H9 (cell line): ENCODE measurements around the gene CARM1. TPM values are rescaled to one million over a fixed set of nuclear protein-coding genes. Genes with fewer than 3 reads are reported as not detected.
A peak's percentile ranks its signal among the peaks of the same experiment; 100 is the strongest.

Source experiments
- DNase-seq: peaks from one replicate; pipeline ENCODE4 v3.0.0-alpha.2; 2017
- H2AFZ ChIP-seq: one replicate; pipeline ENCODE4 v1.6.1; 2013; ENCODE audit warnings: mild to moderate bottlenecking, low read length, control low read depth, moderate library complexity
- H2AK5ac ChIP-seq: 2 replicates; pipeline ENCODE4 v1.6.1; 2013; ENCODE audit warnings: low read length, control low read depth, mixed read lengths; ENCODE audit not compliant: insufficient read length
- H2BK120ac ChIP-seq: one replicate; pipeline ENCODE4 v1.6.1; 2013; ENCODE audit warnings: low read depth, mild to moderate bottlenecking, low read length, control low read depth, inconsistent platforms; ENCODE audit not compliant: poor library complexity, severe bottlenecking
- H2BK12ac ChIP-seq: 2 replicates; pipeline ENCODE4 v1.6.1; 2013; ENCODE audit warnings: low read length, control low read depth, mixed read lengths, low read depth; ENCODE audit not compliant: insufficient read length
- H2BK15ac ChIP-seq: 2 replicates; pipeline ENCODE4 v1.6.1; 2013; ENCODE audit warnings: low read depth, low read length, control low read depth
- H2BK20ac ChIP-seq: one replicate; pipeline ENCODE4 v1.6.1; 2013; ENCODE audit warnings: low read depth, mild to moderate bottlenecking, low read length, control low read depth, inconsistent platforms; ENCODE audit not compliant: poor library complexity, severe bottlenecking
- H2BK5ac ChIP-seq: 2 replicates; pipeline ENCODE4 v1.6.1; 2013; ENCODE audit warnings: low read length, control low read depth, mixed read lengths; ENCODE audit not compliant: insufficient read length
- H3K14ac ChIP-seq: 2 replicates; pipeline ENCODE4 v1.6.1; 2013; ENCODE audit warnings: low read length, control low read depth; ENCODE audit not compliant: insufficient read depth
- H3K18ac ChIP-seq: 2 replicates; pipeline ENCODE4 v1.6.1; 2013; ENCODE audit warnings: low read depth, mild to moderate bottlenecking, mixed read lengths, low read length, control low read depth; ENCODE audit not compliant: insufficient read length
- H3K23ac ChIP-seq: 2 replicates; pipeline ENCODE4 v1.6.1; 2013; ENCODE audit warnings: low read length, control low read depth, mixed read lengths, low read depth; ENCODE audit not compliant: insufficient read length
- H3K23me2 ChIP-seq: 2 replicates; pipeline ENCODE4 v1.6.1; 2013; ENCODE audit warnings: low read depth, mild to moderate bottlenecking, mixed read lengths, low read length, control low read depth; ENCODE audit not compliant: insufficient read length, poor library complexity, severe bottlenecking
- H3K27ac ChIP-seq: 2 replicates; pipeline ENCODE4 v1.5.1; 2013; ENCODE audit warnings: low read length, control low read depth, mixed read lengths, low read depth; ENCODE audit not compliant: insufficient read length
- H3K27me3 ChIP-seq: 2 replicates; pipeline ENCODE4 v1.6.1; 2013; ENCODE audit warnings: low read length, control low read depth, inconsistent platforms; ENCODE audit not compliant: insufficient read depth
- H3K4ac ChIP-seq: 2 replicates; pipeline ENCODE4 v1.6.1; 2013; ENCODE audit warnings: low read depth, mild to moderate bottlenecking, control low read depth, inconsistent platforms, low read length, moderate library complexity
- H3K4me1 ChIP-seq: 2 replicates; pipeline ENCODE4 v1.6.1; 2013; ENCODE audit warnings: low read length, control low read depth, inconsistent platforms; ENCODE audit not compliant: insufficient read depth
- H3K4me2 ChIP-seq: 2 replicates; pipeline ENCODE4 v1.6.1; 2013; ENCODE audit warnings: low read length, control low read depth, mixed read lengths; ENCODE audit not compliant: insufficient read length, insufficient read depth
- H3K56ac ChIP-seq: 2 replicates; pipeline ENCODE4 v1.6.1; 2013; ENCODE audit warnings: low read depth, mild to moderate bottlenecking, mixed read lengths, low read length, control low read depth; ENCODE audit not compliant: insufficient read length
- H3K79me1 ChIP-seq: 2 replicates; pipeline ENCODE4 v1.6.1; 2013; ENCODE audit warnings: low read depth, mild to moderate bottlenecking, moderate library complexity, low read length, control low read depth, inconsistent platforms; ENCODE audit not compliant: insufficient read depth, poor library complexity, severe bottlenecking
- H3K79me2 ChIP-seq: 2 replicates; pipeline ENCODE4 v1.6.1; 2013; ENCODE audit warnings: low read length, control low read depth, inconsistent platforms; ENCODE audit not compliant: insufficient read depth
- H3K9ac ChIP-seq: 2 replicates; pipeline ENCODE4 v1.6.1; 2013; ENCODE audit warnings: low read length, control low read depth, mixed read lengths; ENCODE audit not compliant: insufficient read length; ENCODE audit errors: extremely low read depth
- H3K9me3 ChIP-seq: one replicate; pipeline ENCODE4 v1.6.1; 2013; ENCODE audit warnings: low read depth, low read length, inconsistent platforms; ENCODE audit not compliant: control insufficient read depth
- H3T11ph ChIP-seq: one replicate; pipeline ENCODE4 v1.6.1; 2013; ENCODE audit warnings: mild to moderate bottlenecking, low read length, control low read depth, inconsistent platforms
- H4K20me1 ChIP-seq: one replicate; pipeline ENCODE4 v1.6.1; 2013; ENCODE audit not compliant: control insufficient read depth, insufficient read length, insufficient read depth
- H4K5ac ChIP-seq: 2 replicates; pipeline ENCODE4 v1.6.1; 2013; ENCODE audit warnings: low read depth, mild to moderate bottlenecking, mixed read lengths, low read length, control low read depth; ENCODE audit not compliant: insufficient read length
- H4K8ac ChIP-seq: replicated peaks from 2 replicates; pipeline ENCODE4 v1.6.1; 2013; ENCODE audit warnings: low read length, control low read depth, mixed read lengths, low read depth; ENCODE audit not compliant: insufficient read length
- H4K91ac ChIP-seq: 2 replicates; pipeline ENCODE4 v1.6.1; 2013; ENCODE audit warnings: low read depth, mild to moderate bottlenecking, moderate library complexity, mixed read lengths, low read length, control low read depth; ENCODE audit not compliant: insufficient read length
- H3K27ac Mint-ChIP-seq, 3 experiments: 2 replicates in 2 of 3; 3 replicates in 1 of 3; pipeline ENCODE4 v1.8.0; 2020 to 2021; ENCODE audit warnings: mixed read lengths in 3 of 3, mild to moderate bottlenecking in 1 of 3, moderate library complexity in 1 of 3
- H3K27me3 Mint-ChIP-seq: 2 replicates; pipeline ENCODE4 v1.8.0; 2021; ENCODE audit warnings: low read depth, mild to moderate bottlenecking, moderate library complexity, mixed read lengths
- H3K36me3 Mint-ChIP-seq, 3 experiments: 2 replicates in 2 of 3; 3 replicates in 1 of 3; pipeline ENCODE4 v1.8.0; 2020 to 2021; ENCODE audit warnings: low read depth in 3 of 3, mixed read lengths in 3 of 3; ENCODE audit not compliant: insufficient read depth in 1 of 3
- H3K4me1 Mint-ChIP-seq, 2 experiments: 2 replicates each; pipeline ENCODE4 v1.8.0; 2020; ENCODE audit warnings: mixed read lengths in 2 of 2
- H3K4me3 Mint-ChIP-seq, 2 experiments: 2 replicates in 1 of 2; 3 replicates in 1 of 2; pipeline ENCODE4 v1.8.0; 2020 to 2021; ENCODE audit warnings: mild to moderate bottlenecking in 2 of 2, mixed read lengths in 2 of 2, moderate library complexity in 1 of 2
- H3K9me3 Mint-ChIP-seq, 2 experiments: 2 replicates in 1 of 2; 3 replicates in 1 of 2; pipeline ENCODE4 v1.8.0; 2020; ENCODE audit warnings: mild to moderate bottlenecking in 2 of 2, mixed read lengths in 2 of 2, moderate library complexity in 1 of 2
- CTCF ChIP-seq: fragments of 200-600 bp; sonication (generic); conservative IDR thresholded peaks from 3 replicates; pipeline ENCODE4 v1.8.0; 2021; ENCODE audit warnings: antibody characterized with exemption, mild to moderate bottlenecking
- WGBS: extraction: QIAGEN DNeasy Blood & Tissue Kit; methylation state at CpG from one replicate; pipeline ENCODE4 v1.1.7; 2013; ENCODE audit warnings: missing lambda C conversion rate, low lambda C conversion rate, mixed read lengths; ENCODE audit not compliant: insufficient read length; ENCODE audit errors: extremely low coverage; 5-methylcytosine and 5-hydroxymethylcytosine counted together
- total RNA-seq: library from RNA; stranded (reverse); gene quantifications from 2 replicates; pipeline ENCODE4 v1.2.1, GENCODE V29; 2021

The CARM1 gene
- total RNA-seq, 1 experiment from 2014 or later, result 111 TPM

DNA sequence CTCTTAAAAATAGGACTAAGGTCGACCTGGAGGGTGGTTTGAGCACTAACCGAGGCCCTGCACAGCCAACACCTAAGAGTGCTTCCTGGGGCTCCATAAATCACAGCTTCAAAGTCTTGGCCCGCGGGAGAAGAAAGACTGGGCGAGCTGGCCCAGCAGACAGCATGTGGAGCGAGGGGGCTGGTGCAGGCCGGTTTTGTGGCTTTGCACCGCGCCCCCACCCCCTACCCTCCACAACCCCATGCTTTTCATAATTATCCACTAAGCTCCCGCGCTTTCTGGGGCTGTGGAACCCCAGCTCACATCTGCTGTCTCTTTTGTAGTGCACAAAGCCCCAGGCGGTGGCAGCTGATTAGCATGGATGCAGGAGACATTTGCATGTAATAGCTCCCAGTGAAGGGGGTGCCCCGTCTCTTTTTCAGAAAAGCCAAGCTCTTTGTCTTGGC is 17.1 kb downstream of the CARM1 start:
- Histone ChIP-seq H2BK120ac (no peak overlapping the region), H3K23me2 (no peaks in the 10 kb centered on the region), H3K9ac (no peak overlapping the region), H3K23ac (no peak overlapping the region), H2AFZ (no peak overlapping the region), H4K91ac (no peak overlapping the region), H2AK5ac (no peak overlapping the region), H2BK12ac (no peak overlapping the region), H3K18ac (no peak overlapping the region), H2BK15ac (no peak overlapping the region), H4K8ac (no peak overlapping the region), H3K56ac (no peak overlapping the region), H3K4me2 (no peak overlapping the region), H4K20me1 (no peaks in the 10 kb centered on the region), H3K27me3 (no peaks in the 10 kb centered on the region), H3K14ac (no peak overlapping the region; the same call in 1 of the 2 replicates), H3K4me1 (peaks cover 17% of the 10 kb centered on the region; the same call in 1 of the 2 replicates), H2BK5ac (no peak overlapping the region), H3T11ph (no peak overlapping the region), H3K9me3 (no peaks in the 10 kb centered on the region), H3K79me1 (no peaks in the 10 kb centered on the region), H3K79me2 (peaks cover 13% of the 10 kb centered on the region; the same call in 1 of the 2 replicates), H3K27ac (no peak overlapping the region), H4K5ac (no peak overlapping the region), H3K4ac (no peak overlapping the region), H2BK20ac (no peak overlapping the region)
- H3K27me3 Mint-ChIP-seq, result no peaks in the 10 kb centered on the region
- no CpG with 5 or more reads among the region's 13 CpGs for WGBS
- H3K4me3 Mint-ChIP-seq, result peak overlapping the region; percentile 21 to 63; a peak in 3 of 5 replicates
- DNase-seq, result peak; percentile 71
- no peaks in the 10 kb centered on the region for H3K9me3 Mint-ChIP-seq
- peak overlapping the region; percentile 82 to 97 (median 94); a peak in 6 of 7 replicates for H3K27ac Mint-ChIP-seq
- peaks cover 52 to 63% of the 10 kb centered on the region in 2 experiments for H3K4me1 Mint-ChIP-seq
- TF ChIP-seq CTCF, result no peak
- H3K36me3 Mint-ChIP-seq, result peaks cover 0 to 3% (median 0%) of the 10 kb centered on the region in 3 experiments; a peak in 2 of 7 replicates
